ENCODE data around the gene GALNT13.

GALNT13 gene

GRCh38 chr2:153944800-153945199 lies 73.1 kb downstream of the GALNT13 start:
- Histone ChIP-seq H3K27ac (ENCODE audit: low read length) (no peak overlapping the region), H3K9ac (ENCODE audit: low read length) (no peak overlapping the region), H3K4me3 (ENCODE audit: low read length) (no peak overlapping the region), H3K36me3 (replicated peaks; ENCODE audit: low read depth, low read length) (no peaks in the 10 kb centered on the region), H3K4me2 (ENCODE audit: low read length) (no peak overlapping the region), H2AFZ (ENCODE audit: low read depth, low read length) (no peak overlapping the region), H4K20me1 (ENCODE audit: insufficient read depth, low read length) (no peaks in the 10 kb centered on the region), H3K27me3 (ENCODE audit: low read depth, low read length) (no peaks in the 10 kb centered on the region), H3K4me1 (ENCODE audit: low read length) (no peaks in the 10 kb centered on the region), H3K9me3 (ENCODE audit: insufficient read depth, low read length) (no peaks in the 10 kb centered on the region), H3K79me2 (ENCODE audit: low read length) (no peaks in the 10 kb centered on the region)
- TF ChIP-seq CTCF (IDR thresholded peaks at IDR 0.05; ENCODE audit: low read depth, low read length) = no peak
- no peak for TF ChIP-seq EZH2phosphoT487 (IDR thresholded peaks at IDR 0.05; ENCODE audit: low read depth)

DNA sequence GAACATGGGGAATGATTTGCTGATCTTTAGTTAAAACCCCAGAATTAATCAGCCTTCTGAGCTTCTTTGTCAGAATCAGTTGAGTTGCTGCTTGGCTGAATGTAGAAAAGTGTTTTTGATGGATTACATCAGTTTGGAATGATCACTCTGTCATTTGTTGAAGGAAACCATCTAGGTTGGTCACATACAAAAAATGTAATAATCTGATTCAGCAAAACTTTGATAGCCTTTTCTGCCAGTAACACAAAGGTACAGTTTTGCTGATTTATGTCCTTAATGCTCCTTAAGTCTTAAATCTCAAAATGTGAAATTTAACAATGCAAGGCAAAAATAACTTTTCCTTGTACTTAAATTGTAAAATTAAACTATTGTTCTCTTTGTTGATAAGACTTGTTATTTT lies 74.3 kb downstream of the GALNT13 start:
- no peaks in the 10 kb centered on the region for H3K36me3 ChIP-seq (replicated peaks; ENCODE audit: low read depth, low read length)
- H3K4me2 ChIP-seq (ENCODE audit: low read length) = no peak overlapping the region
- no peaks in the 10 kb centered on the region for H3K79me2 ChIP-seq (ENCODE audit: low read length)
- no peaks in the 10 kb centered on the region for H3K27me3 ChIP-seq (ENCODE audit: low read depth, low read length)
- no peak for TF ChIP-seq CTCF (IDR thresholded peaks at IDR 0.05; ENCODE audit: low read depth, low read length)
- TF ChIP-seq EZH2phosphoT487 (IDR thresholded peaks at IDR 0.05; ENCODE audit: low read depth) = no peak
- no peaks in the 10 kb centered on the region for H3K4me1 ChIP-seq (ENCODE audit: low read length)
- no peak overlapping the region for H2AFZ ChIP-seq (ENCODE audit: low read depth, low read length)
- H3K27ac ChIP-seq (ENCODE audit: low read length) = no peak overlapping the region
- H4K20me1 ChIP-seq (ENCODE audit: insufficient read depth, low read length) = no peaks in the 10 kb centered on the region
- no peak overlapping the region for H3K4me3 ChIP-seq (ENCODE audit: low read length)
- no peak overlapping the region for H3K9ac ChIP-seq (ENCODE audit: low read length)
- no peaks in the 10 kb centered on the region for H3K9me3 ChIP-seq (ENCODE audit: insufficient read depth, low read length)

GRCh38 chr2:153953761-153954160 lies 82.0 kb downstream of the GALNT13 start:
- no peaks in the 10 kb centered on the region for H3K4me1 ChIP-seq (ENCODE audit: low read length)
- H3K79me2 ChIP-seq (ENCODE audit: low read length) = no peaks in the 10 kb centered on the region
- no peak overlapping the region for H3K4me3 ChIP-seq (ENCODE audit: low read length)
- H4K20me1 ChIP-seq (ENCODE audit: insufficient read depth, low read length) = no peaks in the 10 kb centered on the region
- no peak overlapping the region for H2AFZ ChIP-seq (ENCODE audit: low read depth, low read length)
- H3K9me3 ChIP-seq (ENCODE audit: insufficient read depth, low read length) = no peaks in the 10 kb centered on the region
- no peak overlapping the region for H3K4me2 ChIP-seq (ENCODE audit: low read length)
- no peaks in the 10 kb centered on the region for H3K27me3 ChIP-seq (ENCODE audit: low read depth, low read length)
- TF ChIP-seq EZH2phosphoT487 (IDR thresholded peaks at IDR 0.05; ENCODE audit: low read depth) (no peak), CTCF (IDR thresholded peaks at IDR 0.05; ENCODE audit: low read depth, low read length) (no peak)
- H3K36me3 ChIP-seq (replicated peaks; ENCODE audit: low read depth, low read length) = no peaks in the 10 kb centered on the region
- no peak overlapping the region for H3K9ac ChIP-seq (ENCODE audit: low read length)
- no peak overlapping the region for H3K27ac ChIP-seq (ENCODE audit: low read length)

GRCh38 chr2:153963256-153963655 lies 91.5 kb downstream of the GALNT13 start:
- Histone ChIP-seq H3K9me3 (ENCODE audit: insufficient read depth, low read length) (no peaks in the 10 kb centered on the region), H3K9ac (ENCODE audit: low read length) (no peak overlapping the region), H3K27ac (ENCODE audit: low read length) (no peak overlapping the region), H3K27me3 (ENCODE audit: low read depth, low read length) (no peaks in the 10 kb centered on the region), H2AFZ (ENCODE audit: low read depth, low read length) (no peak overlapping the region), H4K20me1 (ENCODE audit: insufficient read depth, low read length) (no peaks in the 10 kb centered on the region), H3K4me2 (ENCODE audit: low read length) (no peak overlapping the region), H3K36me3 (replicated peaks; ENCODE audit: low read depth, low read length) (no peaks in the 10 kb centered on the region), H3K4me1 (ENCODE audit: low read length) (no peaks in the 10 kb centered on the region), H3K4me3 (ENCODE audit: low read length) (no peak overlapping the region), H3K79me2 (ENCODE audit: low read length) (no peaks in the 10 kb centered on the region)
- TF ChIP-seq EZH2phosphoT487 (IDR thresholded peaks at IDR 0.05; ENCODE audit: low read depth) (no peak), CTCF (IDR thresholded peaks at IDR 0.05; ENCODE audit: low read depth, low read length) (no peak)

All from OCI-LY3 (cell line).